Activated CD8-positive, alpha-beta T cell treated with anti-CD3 and anti-CD28 coated beads for 36 hours (primary cell): Measurements from ENCODE around the gene TMEM156. TPM values are rescaled to one million over a fixed set of nuclear protein-coding genes. Genes with fewer than 3 reads are reported as not detected.

Source experiments
- ATAC-seq: fragments of 200-7000 bp; cut with Tn5 transposase; one replicate; pipeline ENCODE4 v1.10.0; 2021; ENCODE audit warnings: mild to moderate bottlenecking, moderate library complexity
- CTCF ChIA-PET: fragments of 350-600 bp; sonication (Branson Sonifier 250); formaldehyde crosslinking; loops from one replicate; lab custom pipeline; 2021; ENCODE audit warnings: antibody characterized with exemption; lab: Charles Lee
- POLR2A ChIA-PET: fragments of 350-600 bp; sonication (Branson Sonifier 250); formaldehyde crosslinking; loops from one replicate; lab custom pipeline; 2021; ENCODE audit warnings: antibody characterized with exemption; lab: Charles Lee
- DNase-seq: peaks from one replicate; pipeline ENCODE4 v3.0.0-alpha.2; 2020
- H3K27ac Mint-ChIP-seq: one replicate; pipeline ENCODE4 v1.8.0; 2021; ENCODE audit warnings: mild to moderate bottlenecking, mixed read lengths
- H3K27me3 Mint-ChIP-seq: one replicate; pipeline ENCODE4 v1.8.0; 2021; ENCODE audit warnings: mixed read lengths
- H3K36me3 Mint-ChIP-seq: one replicate; pipeline ENCODE4 v1.8.0; 2021; ENCODE audit warnings: low read depth, mixed read lengths
- H3K4me1 Mint-ChIP-seq: one replicate; pipeline ENCODE4 v1.8.0; 2021; ENCODE audit warnings: low read depth, mixed read lengths
- H3K4me3 Mint-ChIP-seq: one replicate; pipeline ENCODE4 v1.8.0; 2021; ENCODE audit warnings: mild to moderate bottlenecking, moderate library complexity, mixed read lengths
- H3K9me3 Mint-ChIP-seq: one replicate; pipeline ENCODE4 v1.8.0; 2021; ENCODE audit warnings: mixed read lengths
- intact Hi-C: fragments of 100-400 bp; cut with micrococcal nuclease; formaldehyde crosslinking; loops from one replicate; pipeline ENCODE4 v1.10.0; 2022
- total RNA-seq, 2 experiments: library from RNA; stranded (reverse); gene quantifications; one replicate each; pipeline ENCODE4 v1.2.3, GENCODE V29; 2021
- TF ChIP-seq, protein P1 (sequence below): fragments of 200-600 bp; IDR thresholded peaks from one replicate; pipeline ENCODE4 v1.8.0; 2022; ENCODE audit warnings: antibody characterized with exemption, mild to moderate bottlenecking

The TMEM156 gene
- total RNA-seq, 2 experiments from 2014 or later, result 11.7 to 12.0 TPM

- Mint-ChIP-seq H3K4me1 (peaks cover 9% of the 10 kb centered on the region), H3K9me3 (peaks cover 5% of the 10 kb centered on the region), H3K27ac (no peak overlapping the region), H3K27me3 (peaks cover 2% of the 10 kb centered on the region), H3K4me3 (no peak overlapping the region), H3K36me3 (no peaks in the 10 kb centered on the region)
- TF ChIP-seq, protein P1, sequence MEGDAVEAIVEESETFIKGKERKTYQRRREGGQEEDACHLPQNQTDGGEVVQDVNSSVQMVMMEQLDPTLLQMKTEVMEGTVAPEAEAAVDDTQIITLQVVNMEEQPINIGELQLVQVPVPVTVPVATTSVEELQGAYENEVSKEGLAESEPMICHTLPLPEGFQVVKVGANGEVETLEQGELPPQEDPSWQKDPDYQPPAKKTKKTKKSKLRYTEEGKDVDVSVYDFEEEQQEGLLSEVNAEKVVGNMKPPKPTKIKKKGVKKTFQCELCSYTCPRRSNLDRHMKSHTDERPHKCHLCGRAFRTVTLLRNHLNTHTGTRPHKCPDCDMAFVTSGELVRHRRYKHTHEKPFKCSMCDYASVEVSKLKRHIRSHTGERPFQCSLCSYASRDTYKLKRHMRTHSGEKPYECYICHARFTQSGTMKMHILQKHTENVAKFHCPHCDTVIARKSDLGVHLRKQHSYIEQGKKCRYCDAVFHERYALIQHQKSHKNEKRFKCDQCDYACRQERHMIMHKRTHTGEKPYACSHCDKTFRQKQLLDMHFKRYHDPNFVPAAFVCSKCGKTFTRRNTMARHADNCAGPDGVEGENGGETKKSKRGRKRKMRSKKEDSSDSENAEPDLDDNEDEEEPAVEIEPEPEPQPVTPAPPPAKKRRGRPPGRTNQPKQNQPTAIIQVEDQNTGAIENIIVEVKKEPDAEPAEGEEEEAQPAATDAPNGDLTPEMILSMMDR, result no peak
- ATAC-seq (peak; percentile 17), DNase-seq (no peak)
- ChIA-PET POLR2A (no interaction called here), CTCF (interaction anchor here (0.8 to 2.0 kb wide), 3 partner anchors 9 to 176 kb away, joined by 3 to 6 read pairs (median 5); no protein-coding TSS in a partner anchor)
- intact Hi-C loops, result no loop called here
Observed at GRCh38 chr4:38958453-38959190, 73.6 kb downstream of the TMEM156 start.

DNA sequence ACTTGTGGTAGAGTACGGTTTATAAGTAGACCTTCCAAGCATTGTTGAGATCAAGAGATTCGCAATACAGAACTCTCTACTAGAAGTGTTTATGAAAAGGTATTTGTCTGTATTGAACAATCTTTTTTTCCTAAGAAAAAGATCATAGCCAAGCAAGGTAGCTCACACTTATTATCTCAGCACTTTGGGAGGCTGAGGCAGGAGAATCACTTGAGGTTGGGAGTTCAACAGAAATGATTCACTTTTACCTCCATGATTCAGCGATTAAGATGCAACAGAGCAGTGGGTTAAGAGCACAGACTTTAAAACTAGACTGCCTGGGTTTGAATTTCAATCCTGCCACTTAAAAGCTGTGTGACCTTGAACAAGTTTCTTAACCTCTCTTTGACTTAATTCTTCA, 74.3 kb downstream of the TMEM156 start:
- CTCF ChIA-PET, result interaction anchor here (0.8 to 2.0 kb wide), 3 partner anchors 8 to 177 kb away, joined by 3 to 6 read pairs (median 5); no protein-coding TSS in a partner anchor
- no peak overlapping the region for H3K27ac Mint-ChIP-seq
- no peaks in the 10 kb centered on the region for H3K36me3 Mint-ChIP-seq
- H3K4me1 Mint-ChIP-seq, result peaks cover 9% of the 10 kb centered on the region
- ATAC-seq (peak; percentile 34), DNase-seq (no peak)
- intact Hi-C loops, result no loop called here
- TF ChIP-seq, protein P1, result no peak
- H3K27me3 Mint-ChIP-seq, result peaks cover 2% of the 10 kb centered on the region
- H3K9me3 Mint-ChIP-seq, result peaks cover 5% of the 10 kb centered on the region
- POLR2A ChIA-PET, result no interaction called here
- no peak overlapping the region for H3K4me3 Mint-ChIP-seq

- ChIA-PET CTCF (interaction anchor here (2.0 kb wide), 1 partner anchor 177 kb away, joined by 6 read pairs; no protein-coding TSS in a partner anchor), POLR2A (no interaction called here)
- intact Hi-C loops, result no loop called here
- H3K4me3 Mint-ChIP-seq, result no peak overlapping the region
- H3K4me1 Mint-ChIP-seq, result peaks cover 9% of the 10 kb centered on the region
- peaks cover 5% of the 10 kb centered on the region for H3K9me3 Mint-ChIP-seq
- ATAC-seq, result no peak
- no peak overlapping the region for H3K27ac Mint-ChIP-seq
- TF ChIP-seq, protein P1, result no peak
- no peak for DNase-seq
- no peaks in the 10 kb centered on the region for H3K36me3 Mint-ChIP-seq
- peaks cover 2% of the 10 kb centered on the region for H3K27me3 Mint-ChIP-seq
Observed at GRCh38 chr4:38957261-38957815, 74.9 kb downstream of the TMEM156 start.

GRCh38 chr4:38955957-38956356, 76.3 kb downstream of the TMEM156 start:
- no peak for ATAC-seq
- Mint-ChIP-seq H3K4me1 (peaks cover 9% of the 10 kb centered on the region), H3K27me3 (peaks cover 2% of the 10 kb centered on the region), H3K36me3 (no peaks in the 10 kb centered on the region), H3K4me3 (no peak overlapping the region), H3K27ac (no peak overlapping the region), H3K9me3 (peaks cover 3% of the 10 kb centered on the region)
- no peak for DNase-seq
- POLR2A ChIA-PET, result no interaction called here
- intact Hi-C loops, result no loop called here
- TF ChIP-seq, protein P1, result no peak
- CTCF ChIA-PET, result no interaction called here

GRCh38 chr4:38954727-38955126, 77.5 kb downstream of the TMEM156 start:
- POLR2A ChIA-PET, result no interaction called here
- H3K4me1 Mint-ChIP-seq, result peaks cover 11% of the 10 kb centered on the region
- no peak for DNase-seq
- intact Hi-C loops, result no loop called here
- no peak overlapping the region for H3K27ac Mint-ChIP-seq
- ATAC-seq, result no peak
- H3K4me3 Mint-ChIP-seq, result no peak overlapping the region
- H3K9me3 Mint-ChIP-seq, result no peaks in the 10 kb centered on the region
- H3K27me3 Mint-ChIP-seq, result peaks cover 2% of the 10 kb centered on the region
- TF ChIP-seq, protein P1, result no peak
- CTCF ChIA-PET, result interaction anchor here (0.8 to 1.3 kb wide), 2 partner anchors 13 to 74 kb away, joined by 3 read pairs; no protein-coding TSS in a partner anchor
- no peaks in the 10 kb centered on the region for H3K36me3 Mint-ChIP-seq
